ENCODE results near the gene SEC23B.

DNA sequence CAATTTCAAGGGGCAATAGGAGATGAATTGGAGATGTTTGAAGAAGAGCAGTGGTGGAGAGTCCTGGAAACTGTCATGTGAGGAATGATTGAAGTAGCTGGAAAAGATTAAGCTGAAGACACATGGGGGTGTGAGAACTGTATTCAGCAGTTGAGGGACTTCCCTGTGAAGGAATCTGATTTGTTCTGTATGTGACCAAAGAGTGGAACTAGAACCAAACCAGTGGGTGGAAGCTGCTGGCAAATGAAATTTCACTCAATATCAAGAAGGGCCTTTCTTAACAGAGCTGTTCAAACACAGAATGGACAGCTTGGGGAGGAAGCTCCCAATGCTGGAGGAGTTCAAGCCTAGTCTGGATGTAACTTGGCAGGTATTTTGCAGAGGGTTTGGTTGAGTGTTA is 21.3 kb downstream of the SEC23B start:
- TF ChIP-seq CTCF (conservative IDR thresholded peaks at IDR 0.05; ENCODE audit: low read length) (no peak), EZH2phosphoT487 (IDR thresholded peaks at IDR 0.05; ENCODE audit: borderline replicate concordance, low read depth, low read length) (no peak)
